WI38 (cell line): ENCODE results near the gene DISP2.

Experiments
- H3K4me3 ChIP-seq: 2 replicates; pipeline ENCODE4 v1.5.1; 2011; ENCODE audit warnings: low read depth, mild to moderate bottlenecking, control low read depth, low read length
- CTCF ChIP-seq: IDR thresholded peaks from 2 replicates; pipeline ENCODE4 v1.5.1; 2012; ENCODE audit warnings: low read depth, mild to moderate bottlenecking, control low read depth, low read length

The DISP2 gene

GRCh38 chr15:40349163-40349562, 8.9 kb upstream of the DISP2 start:
- TF ChIP-seq CTCF: no peak
- H3K4me3 ChIP-seq: no peak overlapping the region

GRCh38 chr15:40352281-40352901, 5.6 kb upstream of the DISP2 start:
- H3K4me3 ChIP-seq: no peak overlapping the region
- no peak for TF ChIP-seq CTCF

- no peak overlapping the region for H3K4me3 ChIP-seq
- no peak for TF ChIP-seq CTCF
Observed at GRCh38 chr15:40353697-40354096, 4.3 kb upstream of the DISP2 start.

GRCh38 chr15:40354408-40355171, 3.4 kb upstream of the DISP2 start:
- peak; percentile 59 for TF ChIP-seq CTCF
- no peak overlapping the region for H3K4me3 ChIP-seq

DNA sequence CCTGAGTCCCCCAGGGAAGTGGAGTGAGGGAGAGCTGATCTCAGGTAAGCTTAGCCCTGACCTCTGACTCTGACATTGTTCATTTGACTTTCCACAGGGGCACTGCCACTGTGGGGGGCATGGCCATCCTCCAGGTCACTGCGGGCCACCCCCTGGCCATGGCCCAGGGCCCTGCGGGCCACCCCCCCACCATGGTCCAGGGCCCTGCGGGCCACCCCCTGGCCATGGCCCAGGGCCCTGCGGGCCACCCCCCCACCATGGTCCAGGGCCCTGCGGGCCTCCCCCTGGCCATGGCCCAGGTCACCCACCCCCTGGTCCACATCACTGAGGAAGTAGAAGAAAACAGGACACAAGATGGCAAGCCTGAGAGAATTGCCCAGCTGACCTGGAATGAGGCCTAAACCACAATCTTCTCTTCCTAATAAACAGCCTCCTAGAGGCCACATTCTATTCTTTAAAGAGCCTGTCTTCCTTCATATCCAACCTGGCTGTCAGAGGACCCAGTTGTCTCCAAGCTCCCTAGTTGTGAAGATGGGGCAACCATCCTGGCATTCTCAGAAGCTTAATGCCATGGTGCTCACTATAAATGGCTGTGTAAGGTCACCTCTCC, 1.9 kb upstream of the DISP2 start:
- no peak overlapping the region for H3K4me3 ChIP-seq
- no peak for TF ChIP-seq CTCF

GRCh38 chr15:40357246-40357645, 773 bp upstream of the DISP2 start:
- no peak for TF ChIP-seq CTCF
- H3K4me3 ChIP-seq: no peak overlapping the region
